Activated T-cell treated with anti-CD3 and anti-CD28 coated beads for 24 hours (primary cell): ENCODE data around the gene BPIFA1.

Source experiments
- DNase-seq: peaks from one replicate; pipeline ENCODE4 v3.0.0-alpha.2; 2020; ENCODE audit warnings: low read depth

BPIFA1 gene

GRCh38 chr20:33277471-33278441 is 42.0 kb downstream of the BPIFA1 start:
- DNase-seq: no peak

GRCh38 chr20:33278700-33279099 is 42.9 kb downstream of the BPIFA1 start:
- DNase-seq: no peak

GRCh38 chr20:33279261-33279910 is 43.6 kb downstream of the BPIFA1 start:
- no peak for DNase-seq

DNA sequence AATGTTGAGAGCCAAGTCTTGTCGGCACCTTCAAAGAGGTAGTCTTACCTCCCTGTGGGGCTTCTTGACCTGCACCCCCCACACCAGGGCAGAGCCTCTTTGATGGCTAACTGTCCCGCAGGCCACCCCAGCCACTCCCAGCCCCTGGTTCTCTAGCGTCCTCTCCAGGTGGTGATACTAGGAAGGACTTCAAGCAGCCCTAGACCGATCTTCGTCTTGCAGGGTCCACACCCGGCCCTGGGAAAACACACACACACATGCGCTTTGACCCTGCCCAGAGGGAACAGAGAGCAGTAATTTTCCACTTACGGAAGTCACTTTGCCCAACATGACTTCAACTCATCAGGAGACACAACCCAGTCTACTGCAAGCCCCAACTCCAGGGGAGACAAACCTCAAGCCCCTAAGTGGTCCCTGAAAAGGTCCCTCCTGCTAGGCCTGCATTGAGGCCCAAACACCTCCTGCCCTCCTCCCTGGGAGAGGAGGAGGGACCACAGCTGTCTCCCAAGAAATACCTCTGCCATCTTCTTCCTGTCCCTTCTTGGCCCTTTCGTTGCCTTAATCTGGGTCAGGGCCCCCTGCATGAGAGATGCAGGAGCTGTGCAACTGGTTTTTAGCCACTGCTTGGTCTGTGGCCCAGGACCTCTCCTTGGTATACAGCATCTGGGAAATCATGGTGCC is 44.3 kb downstream of the BPIFA1 start:
- DNase-seq: no peak

DNA sequence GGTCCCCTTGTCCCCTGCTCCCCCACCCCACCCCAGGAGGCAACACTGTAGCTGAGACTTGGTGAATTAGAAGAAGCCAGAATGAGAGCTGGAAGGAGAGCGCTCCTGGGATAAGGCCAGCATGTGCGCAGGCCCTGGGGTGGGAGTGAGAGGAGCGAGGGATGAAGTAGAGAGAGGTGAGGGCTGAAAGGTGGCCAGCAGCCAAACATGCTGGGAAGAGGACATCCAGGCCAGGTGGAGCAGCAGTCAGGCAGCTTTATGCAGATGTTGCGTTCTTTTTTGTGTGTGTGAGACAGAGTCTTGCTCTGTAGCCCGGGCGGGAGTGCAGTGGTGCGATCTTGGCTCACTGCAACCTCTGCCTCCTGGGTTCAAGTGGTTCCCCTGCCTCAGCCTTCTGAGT is 45.0 kb downstream of the BPIFA1 start:
- DNase-seq: no peak

DNA sequence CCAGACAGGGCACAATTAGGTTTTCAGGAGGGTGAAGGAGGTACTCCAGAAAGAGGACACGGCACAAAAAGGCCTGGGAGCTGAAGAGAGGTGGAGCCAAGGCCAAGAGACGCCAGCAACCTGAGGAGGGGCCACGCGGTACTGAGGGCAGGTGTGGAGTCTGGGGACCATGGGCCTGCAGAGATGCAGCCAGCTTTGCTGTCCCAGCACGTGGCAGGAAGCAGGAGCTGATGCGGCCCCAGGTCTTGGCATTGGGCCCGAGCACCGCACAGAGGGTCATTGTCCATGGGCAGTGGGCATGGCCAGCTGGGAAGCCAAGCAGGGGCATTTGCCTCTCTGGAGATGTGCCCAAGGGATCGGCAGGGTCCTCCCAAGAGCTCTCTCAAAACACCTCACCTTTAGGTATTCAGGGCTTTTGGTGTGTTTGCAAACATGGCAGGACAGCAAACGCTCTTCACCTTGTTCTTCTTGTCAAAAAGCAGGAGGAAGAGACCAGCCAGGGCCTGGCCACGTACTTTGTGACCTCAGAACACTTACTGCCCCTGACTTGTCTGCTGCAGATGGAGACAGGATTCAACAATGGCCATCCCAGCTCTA is 45.9 kb downstream of the BPIFA1 start:
- no peak for DNase-seq

DNA sequence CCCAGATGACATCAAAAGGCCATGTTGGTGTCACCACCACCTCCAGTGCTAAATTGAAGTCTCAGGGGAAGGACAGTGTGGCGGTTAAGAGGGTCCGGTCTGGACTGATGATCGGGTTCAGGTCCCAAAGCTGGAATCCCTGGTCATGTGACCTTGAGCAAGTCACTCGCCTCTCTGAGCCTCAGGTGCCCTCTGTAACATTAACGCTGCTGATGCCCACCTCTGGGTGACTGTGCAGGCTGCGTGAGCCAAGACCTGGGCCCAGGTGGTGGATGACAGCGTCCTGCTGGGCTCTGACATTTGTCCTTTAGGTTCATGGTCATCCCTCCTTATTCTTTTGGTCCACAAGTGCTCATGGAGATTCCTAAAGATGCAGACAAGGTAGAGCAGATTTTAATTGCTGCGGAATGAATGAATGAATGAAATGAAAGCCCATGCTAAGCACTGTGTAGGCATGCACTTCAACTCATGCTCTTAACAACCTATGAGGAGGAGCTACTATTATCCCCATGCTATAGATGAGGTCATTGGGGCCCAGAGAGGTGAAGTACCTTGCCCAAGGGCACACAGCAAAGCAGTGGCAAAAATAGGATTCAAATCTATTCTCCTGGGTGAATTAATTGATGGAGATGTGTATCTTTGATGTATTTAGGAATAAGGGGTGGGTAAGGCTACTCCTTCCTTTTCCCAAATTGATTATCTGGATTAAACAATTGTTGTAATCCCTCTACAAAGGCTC is 46.6 kb downstream of the BPIFA1 start:
- no peak for DNase-seq

- no peak for DNase-seq
These were observed 47.3 kb downstream of the BPIFA1 start, which contains the start of gene BPIFB1 for GRCh38 chr20:33282991-33283555. TSS of gene BPIFB1 (plus strand) at chr20:33283214. CDS start at chr20:33286074, 2,860 bp downstream.

GRCh38 chr20:33284284-33284683 is 48.5 kb downstream of the BPIFA1 start:
- no peak for DNase-seq

DNA sequence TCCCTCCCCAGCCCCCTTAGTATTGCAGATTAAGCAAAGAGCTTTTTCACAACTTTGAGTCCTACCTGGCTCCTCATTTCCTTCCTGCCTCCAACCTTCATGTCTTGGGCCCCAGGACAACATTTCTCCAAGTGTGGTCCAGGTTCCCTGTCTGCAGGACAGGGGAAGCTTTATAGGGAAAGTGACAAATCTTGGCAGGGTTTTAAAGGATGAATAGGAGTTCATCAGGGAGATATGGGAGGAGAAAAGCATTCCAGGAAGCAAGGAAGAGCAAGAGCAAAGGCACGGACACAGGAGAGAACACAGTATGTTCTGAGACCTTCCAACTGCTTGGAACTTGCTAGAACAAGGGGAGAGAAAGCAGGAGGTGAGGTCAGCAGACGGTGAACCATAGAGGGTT is 49.1 kb downstream of the BPIFA1 start:
- DNase-seq: no peak

DNA sequence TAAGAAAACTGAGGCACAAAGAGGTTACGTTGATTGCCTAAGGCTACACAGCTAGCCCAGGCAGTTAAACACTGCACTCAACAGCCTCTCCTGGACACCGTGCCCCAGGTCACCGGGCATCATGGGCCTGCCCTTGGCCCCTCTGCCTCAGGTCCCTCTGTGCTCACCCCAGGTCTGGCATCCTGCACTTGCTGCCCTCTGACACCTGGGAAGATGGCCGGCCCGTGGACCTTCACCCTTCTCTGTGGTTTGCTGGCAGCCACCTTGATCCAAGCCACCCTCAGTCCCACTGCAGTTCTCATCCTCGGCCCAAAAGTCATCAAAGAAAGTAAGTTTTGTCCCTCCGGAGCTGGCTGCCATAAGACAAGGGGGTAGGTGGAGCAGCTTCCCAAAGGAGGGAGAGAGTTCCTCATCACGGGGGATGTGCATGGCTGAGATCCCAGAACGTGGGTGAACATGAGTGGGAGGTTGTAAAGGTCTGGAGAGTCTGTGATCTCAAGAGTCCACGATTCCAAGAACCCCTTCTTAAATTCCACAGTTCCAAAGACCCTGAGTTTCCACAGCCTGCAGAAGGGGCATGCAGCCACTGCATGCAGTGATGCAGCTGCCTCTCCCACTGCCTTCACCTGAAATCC is 50.2 kb downstream of the BPIFA1 start:
- no peak for DNase-seq

DNA sequence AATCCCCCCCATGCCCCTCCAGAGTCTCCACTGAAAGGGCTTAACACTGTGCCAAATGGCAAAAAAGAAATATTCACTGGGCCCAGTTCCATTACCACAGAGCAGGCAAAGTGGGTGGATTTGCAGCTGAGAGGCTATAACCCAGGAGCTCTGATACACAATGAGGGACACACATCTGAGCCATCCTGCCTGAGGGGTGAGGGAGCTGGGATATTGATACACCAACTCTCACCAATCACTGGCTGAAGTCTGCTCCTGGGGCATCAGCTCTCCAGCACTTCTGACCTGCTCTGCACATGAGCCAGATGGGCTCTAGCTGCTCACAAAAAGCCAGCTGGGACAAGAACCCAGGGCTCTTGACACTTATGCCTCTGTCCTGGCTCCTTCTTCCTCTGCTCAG is 52.1 kb downstream of the BPIFA1 start:
- DNase-seq: no peak

DNA sequence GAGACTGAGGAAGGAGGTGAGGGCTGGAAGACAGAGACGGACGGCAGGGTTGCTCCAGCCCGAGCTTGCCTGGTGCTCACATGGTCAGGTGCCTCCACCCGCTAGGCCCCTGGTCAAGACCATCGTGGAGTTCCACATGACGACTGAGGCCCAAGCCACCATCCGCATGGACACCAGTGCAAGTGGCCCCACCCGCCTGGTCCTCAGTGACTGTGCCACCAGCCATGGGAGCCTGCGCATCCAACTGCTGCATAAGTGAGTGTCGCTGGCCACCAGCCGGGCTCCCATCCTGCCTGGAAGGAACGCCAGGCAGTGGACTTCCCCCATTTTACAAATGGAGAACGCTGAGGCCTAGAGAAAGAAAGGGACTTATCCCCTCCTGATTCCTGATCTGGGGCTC is 55.1 kb downstream of the BPIFA1 start:
- DNase-seq: no peak

- no peak for DNase-seq
These were observed 55.6 kb downstream of the BPIFA1 start for GRCh38 chr20:33291416-33291815.

- peak; percentile 40 for DNase-seq
These were observed 56.1 kb downstream of the BPIFA1 start for GRCh38 chr20:33291830-33292355.
